HepG2 (cell line): ENCODE results near the gene MME. TPM values are rescaled to one million over a fixed set of nuclear protein-coding genes. Genes with fewer than 3 reads are reported as not detected.

ENCODE experiments used
- ATAC-seq: fragments of 200-7000 bp; cut with Tn5 transposase; 3 replicates; pipeline ENCODE4 v1.9.1; 2020; ENCODE audit warnings: mild to moderate bottlenecking, moderate library complexity
- BruUV-seq: library from RNA; stranded (reverse); fragments of 400-500 nt; replicated peaks from 2 replicates; lab custom pipeline; 2021; lab: Mats Ljungman, UMichigan
- CTCF ChIA-PET: fragments of 300-600 bp; formaldehyde crosslinking; extraction: SDS; loops from one replicate; lab custom pipeline; 2021; ENCODE audit warnings: low total read pairs, inconsistent platforms, low intra/inter-chr PET ratio; lab: Yijun Ruan, JAX
- POLR2A ChIA-PET: fragments of 350-600 bp; sonication (Branson Sonifier 250); formaldehyde crosslinking; loops from one replicate; lab custom pipeline; 2020; ENCODE audit warnings: antibody characterized with exemption, inconsistent platforms; lab: Yijun Ruan, JAX
- DNase-seq: peaks from one replicate; pipeline ENCODE4 v3.0.0-alpha.2; 2015; ENCODE audit warnings: low spot score
- FAIRE-seq: peaks from 3 replicates; lab custom pipeline; 2011; peaks lifted over from hg19 to GRCh38; lab: Jason Lieb, UNC
- H2AFZ ChIP-seq: one replicate; pipeline ENCODE4 v1.6.1; 2011; ENCODE audit warnings: low read length, inconsistent platforms
- H3K27ac ChIP-seq: fragments of 300-600 bp; 3 replicates; pipeline ENCODE4 v1.8.0; 2011; ENCODE audit warnings: mixed run types, mild to moderate bottlenecking, mixed read lengths, low read length, inconsistent platforms; ENCODE audit not compliant: insufficient read depth; ENCODE audit errors: extremely low read length
- H3K27me3 ChIP-seq, 2 experiments: fragments of 200-600 bp in 1 of 2; 2 replicates in 1 of 2; 3 replicates in 1 of 2; pipeline versions ENCODE4 v1.6.0 to v1.8.0; 2011; ENCODE audit warnings: low read length in 2 of 2, mild to moderate bottlenecking in 2 of 2, moderate library complexity in 2 of 2, inconsistent platforms in 1 of 2; ENCODE audit not compliant: insufficient read depth in 2 of 2, control insufficient read depth in 1 of 2
- H3K36me3 ChIP-seq, 2 experiments: fragments of 200-600 bp in 1 of 2; replicated peaks in 1 of 2; 2 replicates in 1 of 2; 3 replicates in 1 of 2; pipeline versions ENCODE4 v1.5.1 to v1.8.0; 2011; ENCODE audit warnings: low read length in 2 of 2, inconsistent platforms in 1 of 2; ENCODE audit not compliant: insufficient read depth in 2 of 2, control insufficient read depth in 1 of 2
- H3K4me1 ChIP-seq: 2 replicates; pipeline ENCODE4 v1.5.1; 2012; ENCODE audit warnings: low read length, inconsistent platforms; ENCODE audit not compliant: insufficient read depth
- H3K4me2 ChIP-seq: 2 replicates; pipeline ENCODE4 v1.6.0; 2011; ENCODE audit warnings: low read depth, low read length, inconsistent platforms
- H3K4me3 ChIP-seq, 3 experiments: fragments of 200-600 bp in 1 of 3; sonication (generic), shearing (Covaris generic) in 1 of 3; replicated peaks in 1 of 3; 2 replicates each; pipeline ENCODE4 v1.5.1; 2011 to 2016; ENCODE audit warnings: low read length in 3 of 3, inconsistent platforms in 2 of 3, low read depth in 2 of 3, mild to moderate bottlenecking in 2 of 3, control low read depth in 1 of 3, mixed read lengths in 1 of 3; ENCODE audit not compliant: insufficient read depth in 1 of 3
- H3K79me2 ChIP-seq: one replicate; pipeline ENCODE4 v1.6.1; 2011; ENCODE audit warnings: low read length, inconsistent platforms; ENCODE audit not compliant: insufficient read depth
- H3K9ac ChIP-seq: 2 replicates; pipeline ENCODE4 v1.6.0; 2011; ENCODE audit warnings: mild to moderate bottlenecking, low read depth, low read length, inconsistent platforms; ENCODE audit not compliant: insufficient read depth
- H3K9me3 ChIP-seq: 2 replicates; pipeline ENCODE4 v1.5.1; 2012; ENCODE audit warnings: mild to moderate bottlenecking, low read length
- H4K20me1 ChIP-seq: 2 replicates; pipeline ENCODE4 v1.6.0; 2011; ENCODE audit warnings: inconsistent platforms, mild to moderate bottlenecking, low read length, moderate library complexity; ENCODE audit not compliant: insufficient read depth
- ARHGAP35 ChIP-seq: sonication (generic); formaldehyde crosslinking; IDR thresholded peaks from 2 replicates; pipeline ENCODE4 v1.9.0; 2022; ENCODE audit warnings: mild to moderate bottlenecking, inconsistent platforms, moderate library complexity, missing genetic modification reagents, borderline replicate concordance
- ATF6 ChIP-seq: sonication (generic); formaldehyde crosslinking; conservative IDR thresholded peaks from 2 replicates; pipeline ENCODE4 v1.4.0; 2020; ENCODE audit warnings: missing genetic modification reagents
- EED ChIP-seq: sonication (generic); formaldehyde crosslinking; IDR thresholded peaks from 2 replicates; pipeline ENCODE4 v1.5.0; 2020; ENCODE audit warnings: mild to moderate bottlenecking, missing genetic modification reagents
- ELF3 ChIP-seq: IDR thresholded peaks from 2 replicates; pipeline ENCODE4 v1.6.1; 2016; ENCODE audit warnings: missing genetic modification reagents, missing compliant biosample characterization
- HMG20B ChIP-seq: conservative IDR thresholded peaks from 2 replicates; pipeline ENCODE4 v1.6.1; 2016; ENCODE audit warnings: missing genetic modification reagents, missing compliant biosample characterization
- MTA3 ChIP-seq: sonication (generic); formaldehyde crosslinking; IDR thresholded peaks from 2 replicates; pipeline ENCODE4 v1.4.0; 2020; ENCODE audit warnings: missing genetic modification reagents
- MYPOP ChIP-seq: sonication (generic); formaldehyde crosslinking; IDR thresholded peaks from 2 replicates; pipeline ENCODE4 v1.8.1; 2023; ENCODE audit warnings: mild to moderate bottlenecking, moderate library complexity, missing genetic modification reagents
- RARA ChIP-seq: IDR thresholded peaks from 2 replicates; pipeline ENCODE4 v1.6.1; 2016; ENCODE audit warnings: missing genetic modification reagents, missing compliant biosample characterization
- SATB2 ChIP-seq: sonication (generic); formaldehyde crosslinking; IDR thresholded peaks from 2 replicates; pipeline ENCODE4 v1.5.0; 2020; ENCODE audit warnings: missing genetic modification reagents
- ZFP82 ChIP-seq: sonication (generic); formaldehyde crosslinking; IDR thresholded peaks from 2 replicates; pipeline ENCODE4 v1.5.1; 2020; ENCODE audit warnings: mild to moderate bottlenecking, missing genetic modification reagents, borderline replicate concordance
- ZNF274 ChIP-seq: sonication (generic); formaldehyde crosslinking; IDR thresholded peaks from 2 replicates; pipeline ENCODE4 v1.5.1; 2020; ENCODE audit warnings: mild to moderate bottlenecking, missing genetic modification reagents
- ZNF563 ChIP-seq: sonication (generic); formaldehyde crosslinking; IDR thresholded peaks from 2 replicates; pipeline ENCODE4 v1.8.0; 2022; ENCODE audit warnings: mild to moderate bottlenecking, moderate library complexity, missing genetic modification reagents
- ZNF644 ChIP-seq: IDR thresholded peaks from 2 replicates; pipeline ENCODE4 v1.6.1; 2016; ENCODE audit warnings: low read depth
- ZNF7 ChIP-seq: IDR thresholded peaks from 2 replicates; pipeline ENCODE4 v1.6.1; 2016; ENCODE audit warnings: missing biosample characterization, missing genetic modification reagents
- WGBS: methylation state at CpG from one replicate; pipeline ENCODE4 v1.1.6; 2017; ENCODE audit warnings: low lambda C conversion rate; 5-methylcytosine and 5-hydroxymethylcytosine counted together
- in situ Hi-C: cut with HindIII; loops from 2 replicates; pipeline ENCODE4 v1.10.0; 2017; ENCODE audit warnings: low pct_unique_long_range_greater_than_20kb; ENCODE audit not compliant: extremely low pct_ligation_motif_present
- intact Hi-C: fragments of 100-400 bp; cut with micrococcal nuclease; formaldehyde crosslinking; loops from one replicate; pipeline ENCODE4 v1.10.0; 2022; ENCODE audit not compliant: unreplicated experiment
- polyA plus RNA-seq, 8 experiments: library from polyadenylated mRNA; depleted of rRNA in 3 of 8; stranded (reverse) in 7 of 8; unstranded in 1 of 8; fragments of >200 nt; fragmentation: Illumina TruSeq in 4 of 8; extraction: Trizol in 4 of 8; gene quantifications; 2 replicates each; pipeline versions ENCODE4 v1.2.1 to v1.2.3, GENCODE V29; 2011 to 2016; ENCODE audit warnings: low read depth in 4 of 8, missing spikeins in 1 of 8, mixed read lengths in 1 of 8; ENCODE audit not compliant: insufficient read depth in 1 of 8
- total RNA-seq, 5 experiments: library from RNA; depleted of rRNA; stranded (reverse); fragments of >200 nt; fragmentation: Illumina TruSeq; extraction: Trizol; gene quantifications; 2 replicates each; pipeline ENCODE4 v1.2.3, GENCODE V29; 2016; ENCODE audit warnings: low read depth in 1 of 5
- TF ChIP-seq, protein P1 (sequence below): sonication (generic); formaldehyde crosslinking; IDR thresholded peaks from 2 replicates; pipeline ENCODE4 v1.4.0; 2020; ENCODE audit warnings: low read depth, missing genetic modification reagents

The MME gene
- total and polyA plus RNA-seq, 2 of the 13 experiments (the other 11 are each of a cell fraction or from before 2014, with no cell fraction given), result not detected

DNA sequence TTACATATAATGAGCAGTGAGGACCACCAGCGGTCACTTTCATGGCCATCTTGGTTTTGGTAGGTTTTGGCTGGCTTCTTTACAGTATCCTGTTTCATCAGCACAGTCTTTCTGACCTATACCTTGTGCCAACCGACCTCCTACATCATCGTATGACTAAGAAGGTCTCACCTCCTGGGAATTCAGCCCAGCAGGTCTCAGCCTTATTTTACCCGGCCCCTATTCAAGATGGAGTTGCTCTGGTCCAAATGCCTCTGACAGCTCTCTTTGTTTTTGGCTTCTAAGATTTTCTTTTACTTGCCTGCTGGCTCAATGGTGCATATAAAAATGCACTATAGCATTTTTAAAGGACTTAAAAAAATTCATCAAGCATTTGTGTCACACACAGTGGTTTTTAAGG lies 3.2 kb upstream of the MME start:
- no TSS peak for BruUV-seq
- H3K79me2 ChIP-seq, result no peaks in the 10 kb centered on the region
- CTCF ChIA-PET, result no interaction called here
- ATAC-seq (no peak), FAIRE-seq (no peak), DNase-seq (no peak)
- H4K20me1 ChIP-seq, result no peaks in the 10 kb centered on the region
- POLR2A ChIA-PET, result no interaction called here
- intact Hi-C loops, result no loop called here
- TF ChIP-seq, protein P1, sequence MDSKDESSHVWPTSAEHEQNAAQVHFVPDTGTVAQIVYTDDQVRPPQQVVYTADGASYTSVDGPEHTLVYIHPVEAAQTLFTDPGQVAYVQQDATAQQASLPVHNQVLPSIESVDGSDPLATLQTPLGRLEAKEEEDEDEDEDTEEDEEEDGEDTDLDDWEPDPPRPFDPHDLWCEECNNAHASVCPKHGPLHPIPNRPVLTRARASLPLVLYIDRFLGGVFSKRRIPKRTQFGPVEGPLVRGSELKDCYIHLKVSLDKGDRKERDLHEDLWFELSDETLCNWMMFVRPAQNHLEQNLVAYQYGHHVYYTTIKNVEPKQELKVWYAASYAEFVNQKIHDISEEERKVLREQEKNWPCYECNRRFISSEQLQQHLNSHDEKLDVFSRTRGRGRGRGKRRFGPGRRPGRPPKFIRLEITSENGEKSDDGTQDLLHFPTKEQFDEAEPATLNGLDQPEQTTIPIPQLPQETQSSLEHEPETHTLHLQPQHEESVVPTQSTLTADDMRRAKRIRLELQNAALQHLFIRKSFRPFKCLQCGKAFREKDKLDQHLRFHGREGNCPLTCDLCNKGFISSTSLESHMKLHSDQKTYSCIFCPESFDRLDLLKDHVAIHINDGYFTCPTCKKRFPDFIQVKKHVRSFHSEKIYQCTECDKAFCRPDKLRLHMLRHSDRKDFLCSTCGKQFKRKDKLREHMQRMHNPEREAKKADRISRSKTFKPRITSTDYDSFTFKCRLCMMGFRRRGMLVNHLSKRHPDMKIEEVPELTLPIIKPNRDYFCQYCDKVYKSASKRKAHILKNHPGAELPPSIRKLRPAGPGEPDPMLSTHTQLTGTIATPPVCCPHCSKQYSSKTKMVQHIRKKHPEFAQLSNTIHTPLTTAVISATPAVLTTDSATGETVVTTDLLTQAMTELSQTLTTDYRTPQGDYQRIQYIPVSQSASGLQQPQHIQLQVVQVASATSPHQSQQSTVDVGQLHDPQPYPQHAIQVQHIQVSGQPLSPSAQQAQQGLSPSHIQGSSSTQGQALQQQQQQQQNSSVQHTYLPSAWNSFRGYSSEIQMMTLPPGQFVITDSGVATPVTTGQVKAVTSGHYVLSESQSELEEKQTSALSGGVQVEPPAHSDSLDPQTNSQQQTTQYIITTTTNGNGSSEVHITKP (CRISPR knock-in tag), result no peak
- no peak for TF ChIP-seq MTA3 (CRISPR knock-in tag)
- no peak for TF ChIP-seq ZNF7 (CRISPR knock-in tag)
- TF ChIP-seq SATB2 (CRISPR knock-in tag), result no peak
- TF ChIP-seq ZNF644 (CRISPR knock-in tag), result no peak
- TF ChIP-seq ZNF563 (CRISPR knock-in tag), result no peak
- TF ChIP-seq EED (CRISPR knock-in tag), result no peak
- no peak for TF ChIP-seq ZFP82 (CRISPR knock-in tag)
- no peak for TF ChIP-seq RARA (CRISPR knock-in tag)
- no peak for TF ChIP-seq MYPOP
- no peak for TF ChIP-seq ATF6
- TF ChIP-seq ZNF274, result no peak
- TF ChIP-seq HMG20B (CRISPR knock-in tag), result no peak
- no peak for TF ChIP-seq ELF3 (CRISPR knock-in tag)
- no peak for TF ChIP-seq ARHGAP35
- H3K36me3 ChIP-seq, result no peaks in the 10 kb centered on the region
- peaks cover 0 to 28% of the 10 kb centered on the region in 2 experiments; a peak in 4 of 5 replicates for H3K27me3 ChIP-seq
- no peaks in the 10 kb centered on the region for H3K9me3 ChIP-seq
- H2AFZ ChIP-seq, result no peak overlapping the region
- in situ Hi-C loops, result no loop called here
- no peak overlapping the region for H3K9ac ChIP-seq
- H3K4me3 ChIP-seq, result no peak overlapping the region
- H3K27ac ChIP-seq, result no peak overlapping the region
- no peak overlapping the region for H3K4me2 ChIP-seq
- no peaks in the 10 kb centered on the region for H3K4me1 ChIP-seq
- 58% methylated on average over 4 of the region's 4 CpGs for WGBS
